Measurements from ENCODE around the gene PLIN1.

GRCh38 chr15:89657686-89658200 lies 21.4 kb downstream of the PLIN1 start:
- TF ChIP-seq CTCF (IDR thresholded peaks at IDR 0.05; ENCODE audit: insufficient read depth, low read depth, low read length) (no peak), EZH2 (IDR thresholded peaks at IDR 0.05; ENCODE audit: insufficient read depth, low read length) (no peak)
